HepG2 (cell line): ENCODE results near the gene ACAP3. TPM values are rescaled to one million over a fixed set of nuclear protein-coding genes. Genes with fewer than 3 reads are reported as not detected.

Experiments
- ATAC-seq: fragments of 200-7000 bp; cut with Tn5 transposase; 3 replicates; pipeline ENCODE4 v1.9.1; 2020; ENCODE audit warnings: mild to moderate bottlenecking, moderate library complexity
- BruUV-seq: library from RNA; stranded (reverse); fragments of 400-500 nt; replicated peaks from 2 replicates; lab custom pipeline; 2021; lab: Mats Ljungman, UMichigan
- CTCF ChIA-PET: fragments of 300-600 bp; formaldehyde crosslinking; extraction: SDS; loops from one replicate; lab custom pipeline; 2021; ENCODE audit warnings: low total read pairs, inconsistent platforms, low intra/inter-chr PET ratio; lab: Yijun Ruan, JAX
- POLR2A ChIA-PET: fragments of 350-600 bp; sonication (Branson Sonifier 250); formaldehyde crosslinking; loops from one replicate; lab custom pipeline; 2020; ENCODE audit warnings: antibody characterized with exemption, inconsistent platforms; lab: Yijun Ruan, JAX
- DNase-seq: peaks from one replicate; pipeline ENCODE4 v3.0.0-alpha.2; 2015; ENCODE audit warnings: low spot score
- FAIRE-seq: peaks from 3 replicates; lab custom pipeline; 2011; peaks lifted over from hg19 to GRCh38; lab: Jason Lieb, UNC
- H2AFZ ChIP-seq: one replicate; pipeline ENCODE4 v1.6.1; 2011; ENCODE audit warnings: low read length, inconsistent platforms
- H3K27ac ChIP-seq: fragments of 300-600 bp; 3 replicates; pipeline ENCODE4 v1.8.0; 2011; ENCODE audit warnings: mixed run types, mild to moderate bottlenecking, mixed read lengths, low read length, inconsistent platforms; ENCODE audit not compliant: insufficient read depth; ENCODE audit errors: extremely low read length
- H3K27me3 ChIP-seq, 2 experiments: fragments of 200-600 bp in 1 of 2; 2 replicates in 1 of 2; 3 replicates in 1 of 2; pipeline versions ENCODE4 v1.6.0 to v1.8.0; 2011; ENCODE audit warnings: low read length in 2 of 2, mild to moderate bottlenecking in 2 of 2, moderate library complexity in 2 of 2, inconsistent platforms in 1 of 2; ENCODE audit not compliant: insufficient read depth in 2 of 2, control insufficient read depth in 1 of 2
- H3K36me3 ChIP-seq, 2 experiments: fragments of 200-600 bp in 1 of 2; replicated peaks in 1 of 2; 2 replicates in 1 of 2; 3 replicates in 1 of 2; pipeline versions ENCODE4 v1.5.1 to v1.8.0; 2011; ENCODE audit warnings: low read length in 2 of 2, inconsistent platforms in 1 of 2; ENCODE audit not compliant: insufficient read depth in 2 of 2, control insufficient read depth in 1 of 2
- H3K4me1 ChIP-seq: 2 replicates; pipeline ENCODE4 v1.5.1; 2012; ENCODE audit warnings: low read length, inconsistent platforms; ENCODE audit not compliant: insufficient read depth
- H3K4me2 ChIP-seq: 2 replicates; pipeline ENCODE4 v1.6.0; 2011; ENCODE audit warnings: low read depth, low read length, inconsistent platforms
- H3K4me3 ChIP-seq, 3 experiments: fragments of 200-600 bp in 1 of 3; sonication (generic), shearing (Covaris generic) in 1 of 3; replicated peaks in 1 of 3; 2 replicates each; pipeline ENCODE4 v1.5.1; 2011 to 2016; ENCODE audit warnings: low read length in 3 of 3, inconsistent platforms in 2 of 3, low read depth in 2 of 3, mild to moderate bottlenecking in 2 of 3, control low read depth in 1 of 3, mixed read lengths in 1 of 3; ENCODE audit not compliant: insufficient read depth in 1 of 3
- H3K79me2 ChIP-seq: one replicate; pipeline ENCODE4 v1.6.1; 2011; ENCODE audit warnings: low read length, inconsistent platforms; ENCODE audit not compliant: insufficient read depth
- H3K9ac ChIP-seq: 2 replicates; pipeline ENCODE4 v1.6.0; 2011; ENCODE audit warnings: mild to moderate bottlenecking, low read depth, low read length, inconsistent platforms; ENCODE audit not compliant: insufficient read depth
- H3K9me3 ChIP-seq: 2 replicates; pipeline ENCODE4 v1.5.1; 2012; ENCODE audit warnings: mild to moderate bottlenecking, low read length
- H4K20me1 ChIP-seq: 2 replicates; pipeline ENCODE4 v1.6.0; 2011; ENCODE audit warnings: inconsistent platforms, mild to moderate bottlenecking, low read length, moderate library complexity; ENCODE audit not compliant: insufficient read depth
- BCL6 ChIP-seq: IDR thresholded peaks from 2 replicates; pipeline ENCODE4 v1.6.1; 2016; ENCODE audit warnings: missing genetic modification reagents, missing compliant biosample characterization
- BRD4 ChIP-seq: sonication (generic); formaldehyde crosslinking; IDR thresholded peaks from 2 replicates; pipeline ENCODE4 v1.4.0; 2020; ENCODE audit warnings: missing genetic modification reagents
- CERS6 ChIP-seq: sonication (generic); formaldehyde crosslinking; IDR thresholded peaks from 2 replicates; pipeline ENCODE4 v1.5.0; 2020; ENCODE audit warnings: missing genetic modification reagents
- CHD4 ChIP-seq: fragments of 200-600 bp; sonication (generic); IDR thresholded peaks from 2 replicates; pipeline ENCODE4 v1.7.0; 2017; ENCODE audit warnings: mild to moderate bottlenecking, low read length, borderline replicate concordance
- HCFC1 ChIP-seq: fragments of 150-350 bp; IDR thresholded peaks from 2 replicates; pipeline ENCODE4 v1.6.1; 2014; ENCODE audit warnings: low read depth, low read length
- KAT2B ChIP-seq: fragments of 150-350 bp; IDR thresholded peaks from 2 replicates; pipeline ENCODE4 v1.6.1; 2014; ENCODE audit warnings: low read depth, low read length, borderline replicate concordance
- KDM1A ChIP-seq: IDR thresholded peaks from 2 replicates; pipeline ENCODE4 v1.6.1; 2016; ENCODE audit warnings: missing compliant biosample characterization
- MXI1 ChIP-seq: IDR thresholded peaks from 3 replicates; pipeline ENCODE4 v1.6.1; 2012; ENCODE audit warnings: low read depth, low read length, inconsistent platforms, borderline replicate concordance
- PHF20 ChIP-seq: sonication (generic); formaldehyde crosslinking; IDR thresholded peaks from 2 replicates; pipeline ENCODE4 v1.5.0; 2020; ENCODE audit warnings: mild to moderate bottlenecking, missing genetic modification reagents
- REPIN1 ChIP-seq: sonication (generic); formaldehyde crosslinking; IDR thresholded peaks from 2 replicates; pipeline ENCODE4 v1.8.0; 2022; ENCODE audit warnings: missing genetic modification reagents, low read depth, mild to moderate bottlenecking, borderline replicate concordance
- RXRA ChIP-seq: sonication (generic); formaldehyde crosslinking; IDR thresholded peaks from 2 replicates; pipeline ENCODE4 v1.5.1; 2020; ENCODE audit warnings: missing genetic modification reagents
- SNAPC4 ChIP-seq: sonication (generic); formaldehyde crosslinking; IDR thresholded peaks from 2 replicates; pipeline ENCODE4 v1.4.0; 2020; ENCODE audit warnings: mild to moderate bottlenecking, missing genetic modification reagents
- SP4 ChIP-seq: sonication (generic); formaldehyde crosslinking; IDR thresholded peaks from 2 replicates; pipeline ENCODE4 v1.8.1; 2023; ENCODE audit warnings: mild to moderate bottlenecking, missing genetic modification reagents
- ZKSCAN5 ChIP-seq: sonication (generic); formaldehyde crosslinking; IDR thresholded peaks from 2 replicates; pipeline ENCODE4 v1.5.1; 2020; ENCODE audit warnings: mild to moderate bottlenecking, missing genetic modification reagents
- ZNF263 ChIP-seq: sonication (generic); formaldehyde crosslinking; IDR thresholded peaks from 2 replicates; pipeline ENCODE4 v1.4.0; 2020; ENCODE audit warnings: missing genetic modification reagents
- ZNF446 ChIP-seq: sonication (generic); formaldehyde crosslinking; IDR thresholded peaks from 2 replicates; pipeline ENCODE4 v1.5.0; 2020; ENCODE audit warnings: mild to moderate bottlenecking, missing genetic modification reagents
- ZNF850 ChIP-seq: sonication (generic); formaldehyde crosslinking; conservative IDR thresholded peaks from 2 replicates; pipeline ENCODE4 v1.9.0; 2021; ENCODE audit warnings: mild to moderate bottlenecking, missing genetic modification reagents
- WGBS: methylation state at CpG from one replicate; pipeline ENCODE4 v1.1.6; 2017; ENCODE audit warnings: low lambda C conversion rate; 5-methylcytosine and 5-hydroxymethylcytosine counted together
- in situ Hi-C: cut with HindIII; loops from 2 replicates; pipeline ENCODE4 v1.10.0; 2017; ENCODE audit warnings: low pct_unique_long_range_greater_than_20kb; ENCODE audit not compliant: extremely low pct_ligation_motif_present
- intact Hi-C: fragments of 100-400 bp; cut with micrococcal nuclease; formaldehyde crosslinking; loops from one replicate; pipeline ENCODE4 v1.10.0; 2022; ENCODE audit not compliant: unreplicated experiment
- polyA plus RNA-seq, 8 experiments: library from polyadenylated mRNA; depleted of rRNA in 3 of 8; stranded (reverse) in 7 of 8; unstranded in 1 of 8; fragments of >200 nt; fragmentation: Illumina TruSeq in 4 of 8; extraction: Trizol in 4 of 8; gene quantifications; 2 replicates each; pipeline versions ENCODE4 v1.2.1 to v1.2.3, GENCODE V29; 2011 to 2016; ENCODE audit warnings: low read depth in 4 of 8, missing spikeins in 1 of 8, mixed read lengths in 1 of 8; ENCODE audit not compliant: insufficient read depth in 1 of 8
- total RNA-seq, 5 experiments: library from RNA; depleted of rRNA; stranded (reverse); fragments of >200 nt; fragmentation: Illumina TruSeq; extraction: Trizol; gene quantifications; 2 replicates each; pipeline ENCODE4 v1.2.3, GENCODE V29; 2016; ENCODE audit warnings: low read depth in 1 of 5

Gene ACAP3
- total and polyA plus RNA-seq, 2 of the 13 experiments (the other 11 are each of a cell fraction or from before 2014, with no cell fraction given), result 29.4 to 50.8 TPM

DNA sequence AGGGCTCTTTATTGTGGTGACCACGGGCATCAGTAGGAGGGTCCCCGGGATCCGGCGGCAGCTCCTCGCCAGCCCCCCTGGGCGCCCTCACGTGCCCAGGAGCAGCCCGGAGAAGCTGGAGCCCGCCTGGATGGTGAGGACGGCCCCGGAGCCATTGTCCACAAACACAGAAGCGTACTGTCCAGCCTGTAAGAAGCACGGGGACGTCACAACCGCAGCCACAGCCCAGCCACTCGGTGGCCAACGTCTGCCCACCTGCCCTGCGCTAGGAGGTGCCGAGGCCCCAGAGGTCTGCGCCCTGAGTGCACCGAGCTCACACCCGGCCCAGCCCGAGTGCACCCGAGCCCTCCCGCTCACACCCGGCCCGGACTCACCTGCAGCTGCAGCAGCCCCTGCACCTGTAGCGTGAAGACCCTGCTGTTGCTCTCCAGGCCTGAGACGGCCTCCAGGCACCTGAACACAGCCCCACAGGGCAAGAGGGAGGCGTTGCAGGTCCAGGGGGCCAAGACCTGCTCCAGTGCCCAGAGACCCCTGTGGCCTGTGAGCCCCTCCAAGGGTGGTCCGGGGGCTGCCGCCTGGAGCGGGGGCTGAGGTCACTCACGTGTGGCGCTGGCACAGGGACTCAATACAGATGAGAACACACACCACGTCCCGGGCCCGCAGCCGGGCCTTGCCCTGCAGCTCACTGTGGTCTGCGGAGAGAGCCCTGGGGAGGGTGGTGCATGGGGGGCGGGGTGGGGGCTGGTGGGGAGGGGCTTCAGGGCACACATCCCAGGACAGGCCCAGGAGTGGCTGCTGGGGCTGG lies 65.1 kb downstream of the ACAP3 start:
- H3K36me3 ChIP-seq, result no peaks in the 10 kb centered on the region
- ChIA-PET CTCF (no interaction called here), POLR2A (no interaction called here)
- 70% methylated on average over 6 of the region's 41 CpGs for WGBS
- no peaks in the 10 kb centered on the region for H3K79me2 ChIP-seq
- H3K4me3 ChIP-seq, result no peak overlapping the region
- no peaks in the 10 kb centered on the region for H3K9me3 ChIP-seq
- peaks cover 43% of the 10 kb centered on the region for H3K4me1 ChIP-seq
- intact Hi-C loops (no loop called here), in situ Hi-C loops (no loop called here)
- TF ChIP-seq ZNF850 (CRISPR knock-in tag) (no peak), RXRA (CRISPR knock-in tag) (no peak), ZKSCAN5 (CRISPR knock-in tag) (no peak), BRD4 (CRISPR knock-in tag) (no peak), MXI1 (no peak), PHF20 (CRISPR knock-in tag) (no peak), SNAPC4 (CRISPR knock-in tag) (no peak), KDM1A (no peak), ZNF263 (no peak), SP4 (CRISPR knock-in tag) (no peak), CERS6 (CRISPR knock-in tag) (no peak), ZNF446 (no peak), HCFC1 (no peak), REPIN1 (no peak), KAT2B (no peak), BCL6 (CRISPR knock-in tag) (no peak), CHD4 (no peak)
- FAIRE-seq (no peak), DNase-seq (no peak), ATAC-seq (no peak)
- no peaks in the 10 kb centered on the region for H3K27me3 ChIP-seq
- no peak overlapping the region for H3K27ac ChIP-seq
- no peak overlapping the region for H2AFZ ChIP-seq
- H3K9ac ChIP-seq, result no peak overlapping the region
- H3K4me2 ChIP-seq, result no peak overlapping the region
- H4K20me1 ChIP-seq, result no peaks in the 10 kb centered on the region
- BruUV-seq, result no TSS peak
